Hematopoietic multipotent progenitor cell treated with erythropoietin and hydrocortisone succinate and interleukin-3 and kit ligand, for 15 days (in vitro differentiated cells): ENCODE results near the gene SMAD7.

Experiments used
- DNase-seq: peaks from one replicate; pipeline ENCODE4 v3.0.0-alpha.2; 2015; ENCODE audit warnings: low spot score

Gene SMAD7

DNA sequence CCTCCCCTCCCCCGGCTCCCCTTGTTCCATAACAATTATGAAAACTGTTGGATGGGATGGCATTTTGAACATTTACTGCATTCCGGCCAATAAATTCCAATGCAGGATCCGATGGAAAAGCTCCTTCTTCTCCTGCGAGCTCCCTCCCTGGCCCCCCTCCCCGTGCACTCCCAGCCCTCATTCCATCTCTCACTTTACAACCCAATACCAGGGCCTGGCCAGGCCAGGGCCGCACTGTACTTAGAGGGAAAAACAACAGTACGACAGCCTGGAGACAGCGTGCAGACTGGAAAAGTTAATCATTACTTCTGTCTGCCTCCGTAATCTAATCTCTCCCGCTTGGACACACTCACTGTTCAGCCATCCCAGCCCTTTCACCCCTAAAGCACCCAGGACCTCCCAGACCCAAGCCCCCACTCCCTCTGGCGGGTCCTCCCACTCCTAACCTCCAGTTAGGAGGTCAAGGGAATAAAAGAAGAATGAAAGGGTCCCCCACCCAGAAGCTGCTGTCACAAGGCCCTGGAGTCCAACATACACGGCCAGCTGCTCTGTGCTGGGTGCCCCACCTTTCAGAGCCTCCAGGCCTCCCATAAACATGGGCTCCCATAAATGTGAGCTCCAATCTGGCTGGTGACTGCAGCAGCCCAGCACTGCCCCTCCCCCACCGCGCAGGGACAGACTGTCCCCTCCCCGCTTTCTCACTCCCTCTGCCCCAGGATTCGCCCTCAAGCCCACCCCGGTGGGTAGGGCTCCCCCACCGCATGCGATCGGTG lies 20.6 kb downstream of the SMAD7 start:
- no peak for DNase-seq

DNA sequence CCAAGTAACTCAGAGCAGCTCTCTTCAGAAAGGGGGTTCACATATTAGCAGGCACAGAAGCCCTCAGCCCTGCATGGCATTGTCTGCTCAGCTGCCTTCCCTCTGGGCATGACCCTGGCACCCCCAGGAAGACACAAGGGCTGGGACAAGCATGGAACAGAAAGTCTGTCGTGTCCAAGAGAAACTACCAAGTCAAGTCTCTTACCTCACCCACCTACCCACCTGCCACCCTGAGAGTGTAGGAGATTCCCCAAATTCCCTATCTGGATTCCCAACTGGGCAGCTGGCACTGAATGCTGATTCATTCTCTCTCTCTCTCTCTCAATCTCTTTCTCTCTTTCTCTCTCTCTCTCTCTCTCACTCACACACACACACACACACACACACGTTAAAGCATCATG lies 21.6 kb downstream of the SMAD7 start:
- no peak for DNase-seq

DNA sequence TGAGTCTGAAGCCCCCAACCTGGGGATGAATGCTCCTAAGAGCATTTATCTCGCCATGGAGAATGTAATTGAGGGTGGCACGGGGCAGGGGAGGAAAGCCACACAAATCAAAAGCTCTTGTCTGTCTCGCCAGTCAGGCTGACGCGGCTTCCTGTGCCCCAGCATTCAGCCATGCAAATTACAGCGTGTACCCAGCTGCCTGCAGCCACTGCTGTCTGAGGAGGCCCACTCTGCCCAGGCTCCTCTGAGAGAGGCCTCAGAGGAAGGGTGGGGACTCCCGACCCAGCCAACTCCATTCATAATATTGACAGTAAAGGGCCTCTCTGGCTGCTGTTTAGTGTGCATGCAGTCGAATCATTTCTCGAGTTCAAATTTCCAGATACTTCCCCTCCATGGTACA lies 22.0 kb downstream of the SMAD7 start:
- DNase-seq, result no peak

DNA sequence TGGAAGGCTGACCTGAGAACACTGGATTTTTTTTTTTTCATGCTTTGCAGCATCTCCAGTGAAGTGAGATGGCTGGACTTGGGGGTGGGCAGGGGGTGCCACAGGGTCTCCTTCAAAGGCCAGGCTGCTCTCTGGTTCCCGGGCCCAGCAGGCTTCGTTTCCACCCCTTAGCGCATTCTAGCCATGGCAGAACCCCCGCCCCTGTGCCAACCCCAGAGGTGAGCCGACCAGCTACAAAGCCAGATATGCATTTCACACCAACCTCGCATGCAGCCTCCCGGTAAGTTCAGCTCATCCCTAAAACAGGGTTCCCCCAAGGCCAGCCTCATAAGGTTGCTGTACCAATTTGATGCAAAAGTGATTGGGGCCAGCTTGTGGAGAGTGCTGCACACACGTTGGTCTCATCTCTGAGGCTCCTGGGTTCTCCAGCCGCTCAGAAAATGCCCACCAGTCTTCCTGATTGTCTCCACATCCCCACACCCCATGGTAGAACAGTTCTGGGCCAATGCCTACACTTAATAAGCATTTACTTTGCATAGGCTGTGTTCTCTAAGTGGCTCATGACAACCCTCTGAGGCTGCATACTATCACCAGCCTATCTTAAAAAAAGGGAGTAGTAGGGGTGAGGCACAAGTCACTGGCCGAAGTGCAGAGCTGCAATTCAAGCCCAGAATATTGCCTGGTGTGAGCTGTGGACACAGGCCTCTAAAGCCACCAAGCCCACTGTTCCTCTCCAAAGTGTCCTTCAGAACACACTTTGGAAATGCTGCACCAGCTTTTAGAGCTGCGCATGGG lies 23.3 kb downstream of the SMAD7 start:
- no peak for DNase-seq

DNA sequence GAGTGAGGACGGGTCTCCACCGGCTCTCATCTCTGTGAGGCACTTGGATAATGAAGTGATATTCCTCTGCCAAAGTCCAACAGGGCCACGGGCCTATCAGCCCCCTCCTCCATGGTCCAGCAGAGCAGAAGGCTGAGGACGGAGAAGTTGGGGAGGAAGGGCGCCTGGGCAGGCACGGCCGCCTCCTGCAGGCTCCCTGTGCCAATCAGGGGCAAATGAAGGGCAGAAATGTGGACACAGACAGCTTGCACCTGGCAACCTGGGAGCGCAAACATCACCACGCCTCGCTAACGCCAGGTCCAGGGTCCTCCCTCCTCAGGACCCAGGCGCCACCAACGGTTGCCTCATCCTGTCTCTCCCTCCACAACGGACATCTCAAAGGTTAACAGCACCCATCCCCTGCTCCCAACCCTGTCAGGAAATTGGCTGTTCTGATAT lies 24.3 kb downstream of the SMAD7 start:
- no peak for DNase-seq

DNA sequence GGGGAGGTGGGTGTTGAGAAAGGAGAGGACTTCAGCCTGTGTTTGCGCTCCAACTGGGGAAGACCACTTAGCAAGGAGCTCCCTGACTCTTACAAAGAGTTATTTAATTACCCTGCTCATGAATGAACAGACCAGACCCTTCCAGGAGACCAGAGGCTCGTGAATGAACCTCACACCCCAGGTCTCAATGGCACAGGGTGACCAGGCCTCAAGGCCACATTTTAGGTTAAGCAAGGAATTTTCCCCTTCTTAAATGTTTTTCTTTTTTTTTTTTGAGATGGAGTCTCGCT lies 25.3 kb downstream of the SMAD7 start:
- DNase-seq, result no peak

DNA sequence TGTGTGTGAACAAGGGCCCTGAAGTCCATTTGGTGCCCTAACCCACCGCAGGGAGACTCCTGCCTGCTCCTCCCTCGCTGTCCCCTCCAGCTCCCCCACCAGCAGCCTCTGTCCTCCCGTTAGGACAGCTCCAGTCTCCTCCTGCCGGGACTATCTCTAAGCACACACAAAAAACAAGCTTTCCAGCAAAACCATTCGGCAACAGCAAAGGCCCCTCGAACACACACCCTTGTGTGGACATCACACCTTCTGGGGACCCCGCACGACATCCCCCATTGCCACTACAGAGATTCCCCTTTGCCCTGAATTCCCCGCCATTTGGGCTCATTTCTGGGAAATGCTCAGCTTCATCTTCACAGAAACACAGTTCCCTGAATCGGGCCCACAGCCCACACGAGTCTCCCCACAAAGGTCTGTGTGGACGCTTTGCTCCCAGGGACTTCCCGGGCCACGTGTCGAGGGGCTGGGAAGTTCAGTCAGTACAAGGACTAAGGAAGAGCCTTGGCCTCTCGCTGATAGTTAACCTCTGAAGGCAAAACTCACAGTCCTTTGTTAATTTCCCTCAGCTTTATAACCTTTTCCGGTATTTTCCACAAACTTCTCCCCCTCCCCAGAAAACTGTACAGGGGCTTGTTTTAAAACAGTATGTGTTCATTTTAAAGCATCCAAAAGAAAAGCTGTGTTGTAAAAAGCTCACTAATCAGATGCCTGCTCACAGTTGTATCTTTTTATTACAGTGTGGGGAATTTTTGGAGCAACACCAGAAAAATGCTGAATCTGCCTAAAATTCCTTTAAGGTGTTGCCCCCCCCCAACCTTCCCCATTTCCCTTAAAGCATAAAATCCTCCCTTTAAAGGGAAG lies 25.9 kb downstream of the SMAD7 start:
- no peak for DNase-seq

DNA sequence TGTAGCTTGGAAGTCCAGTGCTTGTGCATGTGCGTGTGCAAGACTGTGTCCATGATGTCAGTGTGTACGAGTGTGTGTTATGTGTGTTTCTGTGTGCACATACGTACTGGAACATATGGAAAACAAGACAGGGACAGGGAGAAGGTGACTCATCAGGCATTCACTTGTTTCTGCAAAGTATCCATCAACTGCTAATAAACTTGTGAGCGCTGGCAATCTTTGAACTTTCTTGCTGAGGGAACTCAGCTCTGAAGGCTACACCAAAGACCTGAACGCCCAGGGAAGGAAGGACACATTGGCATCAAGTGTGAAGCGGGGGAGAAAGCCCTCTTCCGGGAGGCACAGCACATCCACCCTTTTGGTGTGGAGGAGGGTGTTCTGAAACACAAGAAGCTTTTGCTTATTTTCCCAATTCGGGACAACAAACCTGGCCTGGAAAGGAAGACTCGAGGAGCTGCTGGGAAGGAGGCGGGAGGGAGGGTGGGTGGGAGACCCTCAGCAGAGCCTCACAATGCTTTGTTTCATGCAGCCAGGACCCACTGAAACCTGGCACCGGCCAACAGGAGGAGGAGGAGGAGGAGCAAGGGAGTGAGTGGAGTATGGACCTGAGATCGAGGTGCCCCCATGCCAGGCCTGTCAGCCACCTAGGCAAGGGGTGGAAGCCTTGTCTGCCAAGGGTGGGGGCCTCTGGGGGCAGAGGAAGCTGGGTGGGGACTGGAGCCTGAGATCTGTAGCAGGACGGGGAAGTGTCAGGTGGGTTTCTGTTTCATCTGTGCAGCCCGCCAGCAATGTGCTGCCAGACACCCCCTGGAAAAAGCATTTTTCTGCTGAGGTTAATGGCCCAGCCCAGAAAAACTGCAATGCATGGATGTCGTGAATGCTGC lies 26.8 kb downstream of the SMAD7 start:
- DNase-seq, result no peak

DNA sequence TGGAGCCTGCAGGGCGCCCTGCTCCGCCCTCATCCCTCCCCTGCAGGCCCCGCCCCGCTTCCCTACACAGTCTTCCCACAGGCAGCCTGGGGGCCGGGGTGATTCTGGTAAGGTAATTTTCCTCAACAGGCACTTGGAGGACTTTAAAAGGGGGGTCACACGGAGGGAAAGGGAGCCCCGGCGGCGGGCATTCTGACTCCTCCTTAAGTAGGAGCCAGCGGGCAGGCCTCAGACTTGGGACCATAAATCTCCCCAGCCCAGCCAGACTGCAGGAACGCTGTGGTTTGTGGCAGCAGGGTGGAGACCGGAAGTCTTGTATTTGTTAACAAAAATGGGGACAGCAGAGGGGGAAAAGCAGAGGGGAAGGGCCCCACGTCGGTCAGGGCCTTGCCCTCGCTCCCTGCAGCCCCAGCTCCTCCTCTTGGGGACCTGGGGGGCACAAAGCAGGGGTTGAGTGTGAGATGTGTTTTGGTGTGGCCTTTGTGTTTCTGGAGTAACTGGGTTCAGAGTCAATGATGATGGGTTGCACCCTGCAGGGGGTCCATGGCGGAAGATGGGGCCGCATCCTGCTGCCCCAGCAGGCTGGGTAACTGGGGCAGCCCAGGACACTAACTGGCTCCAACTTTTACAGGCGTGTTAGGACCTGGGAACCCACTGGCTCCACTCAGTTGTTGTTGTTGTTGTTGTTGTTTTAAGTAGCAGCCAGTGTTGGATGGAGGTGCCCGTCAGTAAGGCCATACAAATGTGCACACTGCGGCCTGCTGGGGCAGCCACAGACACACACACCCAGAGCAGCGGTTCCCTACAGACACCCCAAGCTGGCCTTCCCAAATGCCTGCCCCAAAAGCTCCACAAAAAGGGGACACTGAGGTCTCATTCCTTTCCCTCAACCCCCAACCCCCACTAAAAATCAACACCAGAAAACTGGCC lies 27.7 kb downstream of the SMAD7 start:
- no peak for DNase-seq

DNA sequence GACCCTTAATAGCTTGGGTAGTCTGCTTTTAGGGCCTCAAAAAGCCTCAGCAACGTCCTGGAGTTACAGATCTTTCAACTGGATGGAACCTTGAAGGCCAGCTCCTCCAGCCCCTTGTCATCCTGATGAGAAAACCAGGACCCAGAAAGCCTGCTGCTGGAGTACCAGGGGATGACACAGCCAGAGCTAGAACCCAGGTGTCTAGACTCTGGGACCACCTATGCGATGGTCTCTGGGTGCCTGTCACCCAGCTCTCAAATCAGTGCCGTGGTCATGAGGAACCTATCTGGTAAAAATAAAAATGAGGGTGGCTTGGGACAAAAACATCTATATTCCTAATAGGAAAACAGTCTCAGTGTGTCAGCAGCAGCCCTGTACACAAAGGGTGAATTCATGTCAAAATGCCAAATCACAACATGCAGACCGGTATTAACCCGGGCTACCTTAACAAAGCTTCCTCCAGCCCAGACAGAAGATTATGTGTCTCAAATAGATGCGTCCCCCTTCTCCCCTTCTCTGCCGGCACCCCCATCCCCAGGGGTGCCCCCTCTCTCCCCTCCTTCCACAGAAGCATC lies 28.5 kb downstream of the SMAD7 start:
- DNase-seq, result no peak

DNA sequence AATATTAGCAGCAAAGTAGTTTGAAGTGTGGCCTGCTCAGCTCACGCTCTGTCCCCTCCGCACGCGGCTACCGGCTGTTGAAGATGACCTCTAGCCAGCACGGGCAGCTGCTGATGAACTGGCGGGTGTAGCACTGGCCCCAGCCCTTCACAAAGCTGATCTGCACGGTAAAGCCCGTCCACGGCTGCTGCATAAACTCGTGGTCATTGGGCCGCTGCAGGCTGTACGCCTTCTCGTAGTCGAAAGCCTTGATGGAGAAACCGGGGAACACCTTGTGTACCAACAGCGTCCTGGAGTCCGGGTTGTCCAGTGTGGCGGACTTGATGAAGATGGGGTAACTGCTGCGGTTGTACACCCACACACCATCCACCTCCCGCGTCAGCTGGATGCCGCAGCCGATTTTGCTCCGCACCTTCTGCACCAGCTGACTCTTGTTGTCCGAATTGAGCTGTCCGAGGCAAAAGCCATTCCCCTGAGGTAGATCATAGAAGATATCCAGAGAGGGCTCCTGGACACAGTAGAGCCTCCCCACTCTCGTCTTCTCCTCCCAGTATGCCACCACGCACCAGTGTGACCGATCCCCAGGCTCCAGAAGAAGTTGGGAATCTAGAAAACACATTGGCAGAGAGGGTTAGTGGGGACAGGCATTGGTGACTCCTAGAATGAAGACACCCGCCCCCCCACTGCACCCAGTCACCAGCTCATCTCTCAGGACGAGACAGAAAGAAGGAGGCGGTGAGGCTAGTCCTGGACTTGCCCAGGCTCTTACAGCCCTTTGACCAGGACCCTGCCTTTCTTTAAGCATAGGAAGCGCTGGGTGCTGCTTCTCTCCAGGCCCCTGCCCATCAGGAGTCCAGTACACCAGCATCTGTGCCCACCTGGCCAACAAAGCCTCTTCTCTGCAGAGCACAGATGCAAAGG lies 29.2 kb downstream of the SMAD7 start:
- DNase-seq, result no peak

DNA sequence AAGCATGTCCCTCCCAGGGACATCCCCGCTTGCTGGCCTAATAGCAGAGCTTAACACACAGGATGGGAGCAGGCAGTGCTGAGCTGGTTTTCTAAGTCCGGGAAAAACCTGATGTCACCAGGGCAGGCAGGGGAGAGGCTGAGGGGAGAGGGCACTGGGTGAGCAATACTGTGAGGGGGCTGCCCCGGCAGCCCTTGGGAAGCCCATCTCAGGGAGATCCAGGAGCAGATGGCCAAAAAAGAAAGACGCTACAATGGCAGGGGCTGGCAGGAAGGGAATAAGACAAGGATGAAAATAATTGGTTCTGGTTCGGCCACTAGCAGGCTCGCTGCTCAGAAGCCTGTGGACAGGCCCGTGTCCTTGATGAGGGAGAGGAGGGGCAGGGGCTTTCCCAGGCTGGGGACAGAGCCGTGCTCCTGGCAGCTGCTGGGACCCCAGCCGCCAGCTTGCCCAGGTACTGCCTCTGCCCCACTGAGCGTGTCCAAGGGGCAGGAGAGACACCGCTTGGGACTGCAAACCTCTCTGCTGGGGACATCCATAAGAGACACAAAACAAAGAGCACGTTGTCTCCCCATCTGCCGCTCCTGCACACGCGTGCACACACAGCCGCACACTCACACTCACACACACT lies 30.2 kb downstream of the SMAD7 start:
- DNase-seq, result no peak

DNA sequence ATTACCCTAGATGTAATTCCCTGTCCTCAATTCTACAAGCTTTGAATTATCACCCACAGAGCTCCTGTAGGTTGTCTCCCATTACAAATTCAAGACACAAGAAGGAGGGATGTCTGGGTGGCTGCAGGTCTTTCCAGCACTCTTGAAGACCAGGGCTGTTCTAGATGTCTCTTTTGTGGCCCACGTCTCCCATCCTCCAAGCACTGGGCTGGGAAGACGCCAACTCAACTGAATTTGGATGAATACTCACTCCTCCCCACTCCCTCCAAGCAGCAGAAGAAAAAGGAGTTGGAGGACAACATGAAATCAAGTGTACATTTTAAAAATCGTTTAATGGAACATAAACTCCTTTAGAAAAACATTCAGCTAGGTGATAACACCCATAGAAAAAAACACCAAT lies 31.2 kb downstream of the SMAD7 start:
- DNase-seq, result no peak

DNA sequence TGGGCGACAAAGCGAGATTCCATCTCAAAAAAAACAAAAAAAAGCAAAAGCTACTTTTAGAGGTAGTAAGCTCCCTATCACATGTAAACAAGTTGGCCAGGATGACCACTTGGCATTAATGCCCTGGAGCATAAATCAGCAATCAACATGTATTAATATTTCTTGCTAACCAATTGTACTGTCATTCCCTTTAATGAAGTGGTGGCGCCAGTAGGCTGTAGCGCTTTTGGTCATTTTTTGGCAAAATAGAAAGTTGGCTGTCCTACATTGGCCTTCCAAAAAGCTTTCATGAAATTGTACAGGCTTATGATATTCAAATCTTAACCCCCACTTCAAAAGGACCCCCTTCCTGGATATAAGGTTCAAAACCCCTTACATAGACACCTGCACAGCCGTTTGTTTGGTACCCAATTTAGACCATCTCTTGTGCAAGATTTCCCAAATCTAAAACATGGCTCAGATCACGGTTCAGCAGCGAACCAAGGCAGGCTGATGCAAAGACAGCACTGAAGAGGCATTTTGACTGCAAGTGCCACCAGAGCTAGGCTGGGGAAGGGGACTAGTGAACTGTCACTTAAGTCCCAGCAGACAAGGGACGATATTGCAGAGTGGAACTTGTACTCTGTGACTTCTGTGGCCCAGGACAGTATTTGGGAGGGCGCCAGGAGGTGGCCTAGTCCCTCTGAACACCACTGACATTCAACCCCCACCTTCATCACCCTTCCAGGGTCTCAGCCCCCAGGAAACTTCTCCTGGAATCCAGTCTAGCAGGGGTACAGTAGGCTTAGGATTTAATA lies 31.9 kb downstream of the SMAD7 start:
- no peak for DNase-seq

DNA sequence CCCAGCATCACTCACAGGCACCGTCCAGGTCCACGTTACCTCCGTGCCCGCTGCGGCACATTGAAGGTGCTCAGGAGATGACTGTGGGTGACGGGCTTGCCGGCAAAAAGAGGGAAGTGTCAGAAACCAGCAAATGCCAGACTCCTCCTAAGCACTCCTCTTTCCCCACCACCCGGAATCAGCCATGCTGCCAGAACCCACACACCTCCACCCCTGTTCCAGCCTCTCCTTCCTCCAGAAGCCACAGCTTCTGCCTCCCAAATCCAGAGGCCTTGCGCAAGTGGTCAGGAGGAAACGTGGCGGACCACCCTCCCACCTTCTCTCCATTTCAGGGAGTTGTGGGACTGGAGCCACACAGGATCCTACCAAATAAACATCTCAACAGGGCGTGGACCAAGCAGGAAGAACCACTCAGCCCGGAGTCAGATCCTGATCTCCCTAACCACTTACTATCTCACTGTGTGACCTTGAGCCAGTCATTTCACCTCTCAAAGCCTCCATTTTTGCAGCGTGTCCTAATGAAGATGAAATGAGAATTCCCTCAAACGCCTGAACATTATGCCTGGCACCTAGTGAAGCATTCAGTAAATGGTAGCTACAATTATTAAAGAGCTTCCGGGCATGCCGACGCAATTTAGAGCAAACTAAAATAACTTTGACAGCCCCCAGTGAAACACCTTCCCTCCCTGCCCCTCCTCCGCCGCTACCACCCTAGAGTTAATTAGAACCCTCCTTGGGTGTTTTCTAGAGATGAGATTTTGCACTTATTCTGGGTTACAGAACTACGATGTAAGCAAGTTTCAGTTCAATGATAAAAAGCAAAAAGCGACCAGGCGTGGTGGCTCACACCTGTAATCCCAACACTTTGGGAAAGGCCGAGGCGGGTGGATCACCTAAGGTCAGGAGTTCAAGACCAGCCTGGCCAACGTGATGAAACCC lies 32.9 kb downstream of the SMAD7 start:
- DNase-seq, result no peak

DNA sequence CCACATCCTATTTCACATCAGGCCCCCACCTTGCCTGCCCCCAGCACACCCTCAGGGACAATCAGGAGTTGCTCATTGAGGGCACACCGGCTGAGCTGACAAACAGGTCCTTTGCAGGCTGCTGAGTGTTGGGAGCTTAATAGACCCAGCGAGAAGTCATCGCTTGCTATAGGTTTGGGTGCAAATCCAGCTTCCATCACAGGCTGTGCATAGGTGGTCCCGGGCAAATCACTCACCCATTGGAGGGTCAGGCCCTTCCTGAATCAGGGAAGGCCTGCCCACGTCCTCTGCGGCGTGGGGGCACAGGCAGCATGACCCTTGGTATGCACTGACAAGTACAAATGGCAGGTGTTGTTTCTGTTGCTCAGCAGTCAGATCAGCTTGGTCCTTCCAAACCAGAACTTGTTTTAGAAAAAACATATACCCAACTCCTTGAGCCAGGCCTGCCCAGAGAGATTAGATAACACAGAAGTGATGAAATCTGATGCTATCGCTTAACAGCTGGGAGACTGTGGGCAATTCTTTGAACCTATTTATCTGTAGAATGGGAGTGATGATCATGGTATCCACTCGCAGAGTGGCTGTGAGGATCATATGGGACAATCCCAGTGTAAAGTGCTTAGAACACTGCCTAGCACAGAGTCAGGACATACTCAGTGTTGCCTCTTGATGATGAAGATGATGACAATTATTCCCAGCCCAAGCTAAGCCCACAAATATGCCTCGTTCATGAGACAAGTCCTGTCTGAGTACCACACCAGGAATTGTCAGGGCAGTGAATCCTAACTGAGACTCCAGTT lies 34.9 kb downstream of the SMAD7 start:
- no peak for DNase-seq
